Measurements from ENCODE around the gene TTLL10. TPM values are rescaled to one million over a fixed set of nuclear protein-coding genes. Genes with fewer than 3 reads are reported as not detected.

Gene TTLL10
- total RNA-seq, 1 donor from 2014 or later, result 0.89 TPM

DNA sequence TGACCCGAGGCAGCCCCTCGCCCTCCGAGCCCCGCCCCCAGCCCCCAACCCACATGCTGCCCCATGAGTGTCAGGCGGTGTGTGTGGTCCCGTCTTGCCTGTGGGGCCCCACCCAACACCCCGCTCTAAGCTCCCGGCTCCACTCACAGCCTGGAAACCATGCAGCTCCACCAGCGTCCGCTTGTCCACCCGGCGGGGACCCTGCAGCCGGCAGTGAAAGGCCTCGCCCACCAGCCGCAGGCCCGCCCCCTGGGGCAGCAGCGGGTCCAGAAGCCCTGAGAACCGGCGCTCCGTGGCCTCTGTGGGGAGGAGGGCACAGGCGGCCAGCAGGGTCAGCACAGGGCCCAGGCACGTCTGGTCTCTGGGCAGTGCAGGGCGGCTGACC lies 70.1 kb downstream of the TTLL10 start:
- intact Hi-C loops (cut with micrococcal nuclease), result no loop called here

DNA sequence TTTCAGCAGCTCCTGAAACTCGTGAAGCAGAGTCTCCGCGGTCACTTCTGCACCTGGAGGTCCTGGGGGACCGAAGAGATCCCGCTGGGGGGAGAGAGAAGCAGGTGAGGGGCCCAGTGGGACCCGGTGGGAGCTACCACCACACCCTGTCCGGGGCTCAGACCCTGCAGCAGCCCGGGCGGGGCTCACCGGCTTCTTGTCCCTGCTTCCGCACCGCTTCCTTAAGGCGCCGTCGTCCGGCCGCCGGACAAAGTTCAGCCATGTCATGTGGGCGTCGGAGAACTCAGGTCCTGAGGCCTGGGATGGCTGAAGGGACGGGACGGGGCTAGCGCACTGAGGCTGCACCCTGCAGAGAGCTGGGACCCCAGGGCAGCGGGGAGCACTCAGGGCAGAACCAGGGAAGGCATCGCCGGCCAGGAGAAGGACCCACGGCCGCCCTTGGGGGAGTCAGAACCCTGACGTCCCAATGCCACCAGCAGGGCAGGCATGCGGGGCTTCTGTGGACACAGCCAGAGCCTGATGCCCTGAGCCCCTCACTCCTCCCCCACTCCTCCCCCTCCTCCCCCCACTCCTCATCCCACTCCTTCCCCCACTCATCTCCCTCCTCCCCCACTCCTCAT lies 70.6 kb downstream of the TTLL10 start:
- intact Hi-C loops (cut with micrococcal nuclease), result no loop called here

DNA sequence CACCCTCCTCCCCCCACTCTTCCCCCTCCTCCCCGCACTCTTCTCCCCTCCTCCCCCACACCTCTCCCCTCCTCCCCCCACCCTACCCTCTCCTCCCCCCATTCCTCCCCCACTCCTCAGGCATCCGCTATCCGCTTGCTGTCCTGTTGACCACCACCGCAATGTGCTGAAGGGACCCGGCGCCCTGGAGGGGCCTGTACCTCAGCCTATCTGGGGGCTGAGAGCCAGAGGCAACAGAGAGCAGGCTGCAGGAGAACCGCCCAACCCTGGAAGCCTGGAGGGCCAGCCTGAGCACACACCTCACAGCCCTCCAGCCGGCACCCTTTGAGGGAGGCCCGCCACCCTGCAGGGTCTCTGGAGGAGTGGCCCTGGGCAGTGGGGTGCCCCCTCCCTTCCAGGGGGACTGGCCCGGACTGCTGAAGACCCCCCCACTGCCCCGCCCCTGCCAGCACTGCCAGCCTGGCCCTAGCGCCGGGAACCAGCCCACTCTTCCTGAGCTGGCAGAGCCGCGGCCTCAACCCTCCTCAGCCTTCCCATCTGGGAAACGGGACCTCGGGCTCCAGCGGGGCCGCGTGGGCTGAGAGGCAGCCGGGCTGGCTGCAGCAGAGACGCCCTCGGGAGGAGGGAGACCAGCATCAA lies 71.6 kb downstream of the TTLL10 start:
- intact Hi-C loops (cut with micrococcal nuclease), result no loop called here

DNA sequence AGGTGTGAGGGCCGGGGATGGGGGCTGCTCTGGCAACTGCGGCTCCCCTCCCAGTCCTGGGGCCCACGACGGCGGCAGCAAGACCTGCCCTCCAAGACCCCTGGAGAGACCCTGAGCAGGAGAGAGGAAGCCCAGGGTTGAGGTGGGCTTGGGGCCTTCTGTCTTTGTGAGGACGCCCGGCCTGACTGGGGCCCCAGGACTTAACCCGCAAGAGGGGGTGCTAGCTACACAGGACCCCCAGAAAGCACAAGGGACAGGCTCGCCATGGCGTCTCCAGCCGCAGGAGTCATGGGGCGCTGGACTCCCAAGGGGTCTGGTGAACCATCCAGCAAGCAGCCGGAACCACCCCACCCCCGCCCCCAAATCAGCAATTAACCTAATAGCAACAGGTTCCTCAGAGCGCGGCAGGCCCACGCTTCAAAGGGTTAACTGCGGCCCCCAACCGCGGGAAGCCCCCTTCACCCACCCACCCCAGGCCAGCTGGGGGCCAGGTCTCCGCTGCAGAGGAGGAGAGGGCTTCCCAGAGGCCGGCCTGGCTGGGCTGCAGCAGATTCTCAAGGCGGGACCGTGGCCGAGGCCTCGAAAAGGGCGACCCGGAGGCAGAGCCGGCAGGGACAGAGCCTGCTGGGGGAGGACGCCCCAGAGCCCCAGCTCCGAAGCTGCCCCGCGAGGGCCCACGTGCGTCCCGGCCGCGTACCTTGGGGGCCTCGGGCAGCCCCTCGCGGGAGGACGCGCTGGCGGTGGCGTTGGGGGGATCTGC lies 72.3 kb downstream of the TTLL10 start:
- intact Hi-C loops (cut with micrococcal nuclease), result no loop called here

DNA sequence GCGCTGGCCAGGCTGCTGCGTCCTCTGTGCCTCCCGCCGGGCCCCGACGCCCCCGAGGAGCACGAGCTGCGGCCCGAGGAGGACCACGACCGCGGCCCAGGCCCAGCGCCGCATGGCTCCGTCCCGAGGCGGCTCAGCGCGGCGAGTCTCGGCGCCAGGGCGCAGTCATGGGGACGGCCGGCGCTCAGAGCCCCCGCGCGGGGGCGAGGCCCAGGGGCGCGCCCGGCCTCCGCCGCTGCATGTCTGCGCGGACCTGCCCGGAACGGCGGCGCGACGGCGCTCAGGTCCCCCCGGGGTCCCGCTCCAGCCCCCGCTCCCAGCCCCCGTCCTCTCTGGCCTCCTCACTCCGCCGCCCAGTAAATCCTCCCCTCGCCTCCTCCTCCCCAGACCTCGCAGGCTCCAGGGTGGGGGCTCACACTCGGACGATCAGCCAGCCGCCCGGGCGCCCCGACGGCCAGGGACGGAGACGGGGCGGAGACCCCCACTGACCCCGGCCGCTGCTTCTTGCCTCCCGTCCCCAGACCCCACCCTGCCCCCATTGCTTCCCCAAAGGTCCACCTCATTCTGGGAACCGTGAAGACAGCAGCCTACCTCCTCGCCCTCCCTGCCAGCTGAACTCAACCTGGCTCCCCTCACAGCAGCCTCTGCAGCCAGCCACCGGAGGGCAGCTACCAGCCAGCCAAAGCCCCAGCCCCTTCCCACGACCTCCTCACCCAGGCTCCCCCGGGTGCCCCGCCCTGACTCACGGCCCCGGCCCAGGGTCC lies 73.1 kb downstream of the TTLL10 start, which contains the start of gene C1QTNF12:
Gene C1QTNF12 (minus strand): TSS at position 146 of the 764 bp plus-strand sequence. CDS start 32 bp downstream, at position 114.
- intact Hi-C loops (cut with micrococcal nuclease), result no loop called here

DNA sequence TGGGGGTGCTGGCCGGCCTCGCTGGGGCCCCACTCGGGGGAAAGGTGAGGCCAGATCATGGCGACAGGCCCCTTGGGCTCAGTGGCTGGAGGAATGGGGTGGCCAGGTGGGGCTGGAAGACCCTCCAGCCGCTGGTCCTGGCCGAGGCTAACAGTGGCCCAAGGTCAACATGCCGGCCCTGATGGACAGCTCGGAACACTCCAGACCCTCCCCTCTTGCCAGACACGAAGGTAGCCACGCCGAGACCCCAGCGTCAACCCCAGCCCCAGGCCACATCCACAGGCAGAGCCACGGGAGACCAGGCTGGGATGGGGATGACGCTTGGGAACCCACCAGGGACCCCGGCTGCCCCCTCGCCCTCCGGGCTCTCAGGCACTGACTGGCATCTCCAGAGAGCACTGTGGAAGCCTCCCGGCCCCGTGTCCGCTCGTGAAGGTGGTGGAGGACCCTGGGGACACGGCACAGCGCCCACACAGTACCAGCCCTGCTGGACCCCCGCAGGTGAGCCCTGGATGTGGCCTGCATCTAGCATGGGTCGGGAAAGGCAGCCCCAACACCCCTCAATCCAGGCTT lies 73.7 kb downstream of the TTLL10 start:
- intact Hi-C loops (cut with micrococcal nuclease), result no loop called here

Other genes starting within 250 kb of the TTLL10 start
- gene SAMD11, start 250.0 kb upstream of the TTLL10 start, total RNA-seq, result not detected in 2 replicates
- gene NOC2L, start 214.6 kb upstream of the TTLL10 start, total RNA-seq, result 87.0 and 90.7 TPM in 2 replicates
- 23.8 and 26.3 TPM in 2 replicates for gene KLHL17, start 213.3 kb upstream of the TTLL10 start, total RNA-seq
- gene PLEKHN1, start 207.4 kb upstream of the TTLL10 start, total RNA-seq, result 1.6 and 2.2 TPM in 2 replicates
- not detected in 2 replicates for gene PERM1, start 191.8 kb upstream of the TTLL10 start, total RNA-seq
- 0.18 TPM in 1 of 2 replicates, not detected in the other for gene HES4, start 173.8 kb upstream of the TTLL10 start, total RNA-seq
- gene ISG15, start 160.4 kb upstream of the TTLL10 start, total RNA-seq, result 101 and 102 TPM in 2 replicates
- 3.7 and 4.2 TPM in 2 replicates for gene AGRN, start 153.8 kb upstream of the TTLL10 start, total RNA-seq
- not detected in 2 replicates for gene RNF223, start 99.6 kb upstream of the TTLL10 start, total RNA-seq
- 16.3 and 16.8 TPM in 2 replicates for gene C1orf159, start 57.8 kb upstream of the TTLL10 start, total RNA-seq
- gene TNFRSF18, start 32.7 kb downstream of the TTLL10 start, total RNA-seq, result 26.8 and 29.8 TPM in 2 replicates
- gene TNFRSF4, start 40.3 kb downstream of the TTLL10 start, total RNA-seq, result 46.0 and 47.8 TPM in 2 replicates
- gene SDF4, start 58.1 kb downstream of the TTLL10 start, total RNA-seq, result 111 and 112 TPM in 2 replicates
- 27.1 and 27.5 TPM in 2 replicates for gene B3GALT6, start 58.4 kb downstream of the TTLL10 start, total RNA-seq
- gene C1QTNF12, start 72.8 kb downstream of the TTLL10 start, total RNA-seq, result 2.9 and 3.2 TPM in 2 replicates
- gene UBE2J2, start 100.0 kb downstream of the TTLL10 start, total RNA-seq, result 76.0 and 80.4 TPM in 2 replicates
- 3.6 and 4.6 TPM in 2 replicates for gene SCNN1D, start 106.6 kb downstream of the TTLL10 start, total RNA-seq
- 66.6 and 67.7 TPM in 2 replicates for gene ACAP3, start 134.1 kb downstream of the TTLL10 start, total RNA-seq
- 22.3 and 23.1 TPM in 2 replicates for gene PUSL1, start 134.7 kb downstream of the TTLL10 start, total RNA-seq
- gene INTS11, start 150.8 kb downstream of the TTLL10 start, total RNA-seq, result 115 and 116 TPM in 2 replicates
- gene CPTP, start 150.9 kb downstream of the TTLL10 start, total RNA-seq, result 20.0 and 20.7 TPM in 2 replicates
- 1.0 and 1.2 TPM in 2 replicates for gene TAS1R3, start 157.4 kb downstream of the TTLL10 start, total RNA-seq
- 31.5 and 35.4 TPM in 2 replicates for gene DVL1, start 175.5 kb downstream of the TTLL10 start, total RNA-seq
- 0.11 TPM in 2 replicates for gene MXRA8, start 184.7 kb downstream of the TTLL10 start, total RNA-seq
- 110 and 112 TPM in 2 replicates for gene AURKAIP1, start 201.3 kb downstream of the TTLL10 start, total RNA-seq
- 111 TPM in 2 replicates for gene CCNL2, start 225.5 kb downstream of the TTLL10 start, total RNA-seq
- 123 and 133 TPM in 2 replicates for gene MRPL20, start 233.4 kb downstream of the TTLL10 start, total RNA-seq
- gene ANKRD65, start 247.4 kb downstream of the TTLL10 start, total RNA-seq, result not detected in 2 replicates

Measured in T-helper 2 cell treated with Interferon-gamma antibody and Interleukin-4, amounts not matched to agents 100 ng/mL and 5 ng/mL, for 36 hours (primary cell).